Measurements from ENCODE around the gene SLC48A1.

The SLC48A1 gene

DNA sequence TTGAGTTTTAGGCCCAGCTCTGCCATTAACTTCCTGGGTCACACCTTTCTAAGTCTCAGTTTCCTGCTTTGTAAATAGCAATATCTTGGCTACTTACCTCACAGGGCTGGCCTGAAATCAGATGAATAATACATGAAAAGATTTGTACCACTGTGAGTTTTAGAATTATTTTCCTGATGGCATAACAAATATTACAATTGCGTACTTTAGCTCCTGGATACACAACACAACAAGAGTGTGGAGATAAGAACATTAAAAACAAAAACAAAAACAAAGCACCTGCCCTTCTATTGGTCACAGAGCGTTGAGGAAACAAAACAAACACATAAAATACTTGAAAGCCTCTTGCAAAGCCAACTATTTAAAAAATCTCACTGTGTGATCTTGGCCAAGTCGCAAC is 51.6 kb downstream of the SLC48A1 start:
- DNase-seq (ENCODE audit: low read depth in 2 of 2): no peak

- no peak for DNase-seq (ENCODE audit: low read depth in 2 of 2)
These were observed 52.2 kb downstream of the SLC48A1 start for GRCh38 chr12:47825173-47825639.

DNA sequence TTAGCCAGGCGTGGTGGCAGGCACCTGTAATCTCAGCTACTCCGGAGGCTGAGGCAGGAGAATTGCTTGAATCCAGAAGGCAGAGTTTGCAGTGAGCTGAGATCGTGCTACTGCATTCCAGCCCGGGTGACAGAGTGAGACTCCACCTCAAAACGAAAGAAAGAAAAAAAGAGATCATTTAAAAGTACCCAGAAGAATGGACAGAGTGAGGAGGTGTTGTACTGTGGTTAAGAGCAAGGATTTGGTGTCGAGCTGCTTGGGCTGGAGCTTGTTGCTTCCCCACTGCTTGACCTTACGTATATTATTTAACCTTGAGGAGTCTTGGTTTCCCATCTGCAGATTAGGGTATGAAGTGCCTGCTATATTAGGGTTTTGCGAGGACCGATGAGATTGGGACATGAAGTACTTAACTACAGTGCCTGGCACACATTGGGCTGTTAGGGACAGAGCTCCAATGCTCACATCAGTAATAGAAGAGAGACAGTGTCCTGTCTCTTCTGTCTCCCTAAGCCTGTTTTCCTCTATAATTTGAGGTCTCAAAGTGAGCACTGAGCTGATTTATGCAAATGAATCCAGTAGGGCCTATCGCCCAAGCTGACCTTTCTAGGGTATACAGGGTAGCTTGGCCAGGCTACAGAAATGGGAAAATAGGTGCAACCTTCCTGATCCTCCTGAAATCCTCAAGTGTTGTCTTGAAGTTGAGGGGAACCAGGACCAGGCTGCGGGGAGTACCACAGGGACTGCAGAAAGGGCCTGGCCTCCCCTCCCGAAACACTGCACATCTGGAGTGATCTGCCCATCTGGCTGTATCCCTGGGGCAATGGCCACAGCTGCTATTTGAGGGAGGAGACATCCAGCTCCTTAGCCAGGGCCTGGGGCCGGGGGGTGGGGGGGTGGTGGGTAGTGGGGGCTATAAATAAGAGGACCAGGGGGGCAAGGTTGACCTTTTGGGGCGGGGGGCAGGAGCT is 55.3 kb downstream of the SLC48A1 start:
- DNase-seq (ENCODE audit: low read depth in 2 of 2): no peak

DNA sequence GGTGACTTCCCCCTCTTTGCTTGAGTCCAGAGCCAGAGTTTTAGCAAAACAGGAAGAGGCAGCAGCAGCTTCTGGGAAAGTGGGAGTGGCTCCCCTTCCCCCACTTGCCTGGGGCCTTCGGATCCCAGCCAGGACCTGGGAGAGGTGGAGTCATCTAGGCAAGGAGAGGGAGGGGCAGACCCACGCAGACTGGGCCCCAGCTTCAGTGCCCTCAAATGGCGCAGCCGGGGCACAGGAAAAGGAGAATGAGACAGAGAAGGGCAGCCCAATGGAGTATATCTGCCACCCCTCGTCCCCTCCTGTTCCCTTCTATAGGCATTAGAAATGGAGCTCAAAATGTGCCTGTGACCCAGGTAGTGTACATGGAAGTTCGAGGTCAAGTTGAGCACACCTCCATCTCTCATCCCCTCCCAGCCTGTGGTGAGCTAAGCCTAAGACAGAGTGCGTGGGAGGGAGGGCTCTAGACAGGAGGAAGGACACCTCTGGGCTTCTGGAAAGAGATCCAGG is 56.0 kb downstream of the SLC48A1 start:
- DNase-seq (ENCODE audit: low read depth in 2 of 2): no peak

- no peak for DNase-seq (ENCODE audit: low read depth in 2 of 2)
These were observed 56.5 kb downstream of the SLC48A1 start for GRCh38 chr12:47829584-47829983.
